Measurements from ENCODE around the gene MIPOL1.

GRCh38 chr14:37551119-37551518, 353.4 kb downstream of the MIPOL1 start:
- TF ChIP-seq CTCF (IDR thresholded peaks at IDR 0.05; ENCODE audit: low read depth, low read length) (no peak), POLR2A (IDR thresholded peaks at IDR 0.05; ENCODE audit: extremely low read depth, insufficient read length) (no peak), MAX (IDR thresholded peaks at IDR 0.05; ENCODE audit: low read depth, low read length) (no peak), MYC (IDR thresholded peaks at IDR 0.05; ENCODE audit: low read depth, low read length) (no peak)
